NCI-H2196 (cell line): ENCODE results near the gene IFI27L2.
A peak's percentile ranks its signal among the peaks of the same experiment; 100 is the strongest.

Experiments
- DNase-seq: peaks from one replicate; lab custom pipeline; 2025; ENCODE audit not compliant: unreplicated experiment; lab: John Stamatoyannopoulos, UW

Gene IFI27L2

DNA sequence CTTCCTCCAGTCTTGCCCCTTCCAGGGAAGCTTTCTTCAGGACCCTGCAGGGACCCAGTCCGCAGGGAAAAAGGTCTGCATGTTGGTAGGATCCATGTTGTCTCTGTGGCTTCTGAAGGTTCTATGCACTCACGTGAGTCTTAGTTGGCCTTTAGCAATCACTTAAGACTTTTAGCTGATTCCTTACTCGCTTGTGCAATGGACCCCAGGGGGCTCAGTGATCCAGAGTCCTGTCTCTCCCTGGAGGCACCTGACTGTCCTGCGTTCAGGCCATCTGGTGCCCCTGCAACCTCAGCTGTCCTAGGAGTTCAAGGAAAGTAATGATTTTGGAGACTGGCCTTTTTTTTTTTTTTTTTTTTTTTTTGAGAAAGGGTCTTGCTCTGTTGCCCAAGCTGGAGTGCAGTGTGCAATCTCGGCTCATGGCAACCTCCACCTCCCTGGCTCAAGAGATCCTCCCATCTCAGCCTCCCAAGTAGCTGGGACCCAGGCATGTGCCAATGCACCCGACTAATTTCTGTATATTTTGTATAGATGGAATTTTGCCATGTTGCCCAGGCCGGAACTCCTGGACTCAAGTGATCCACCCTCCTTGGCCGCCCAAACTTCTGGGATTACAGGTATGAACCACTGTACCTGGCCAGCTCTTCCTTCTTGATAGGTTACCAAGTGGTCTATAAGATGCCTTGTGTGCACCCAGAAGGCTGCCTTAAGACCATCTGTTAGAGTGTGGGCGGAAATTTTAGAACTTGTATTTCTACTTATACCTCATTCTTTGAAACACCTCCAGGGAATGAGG is 4.6 kb downstream of the IFI27L2 start:
- no peak for DNase-seq

DNA sequence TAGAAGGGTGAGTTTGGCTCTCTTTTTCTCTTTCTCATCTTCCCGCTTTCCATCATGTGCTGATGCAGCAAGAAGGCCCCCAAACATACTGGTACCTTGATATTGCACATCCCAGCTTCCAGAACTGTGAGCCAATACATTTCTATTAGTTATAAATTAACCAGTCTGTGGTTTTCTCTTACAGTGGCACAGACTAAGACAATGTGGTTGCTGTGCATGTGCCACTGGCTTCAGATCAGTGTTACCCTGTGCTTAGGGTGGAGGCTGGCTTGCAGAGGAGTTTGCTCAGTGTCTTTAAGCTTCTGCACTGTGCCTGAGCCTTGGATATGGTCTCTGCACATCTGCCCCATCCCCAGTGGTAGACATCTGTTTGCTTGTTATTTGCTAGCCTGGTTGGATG is 5.5 kb downstream of the IFI27L2 start:
- no peak for DNase-seq

DNA sequence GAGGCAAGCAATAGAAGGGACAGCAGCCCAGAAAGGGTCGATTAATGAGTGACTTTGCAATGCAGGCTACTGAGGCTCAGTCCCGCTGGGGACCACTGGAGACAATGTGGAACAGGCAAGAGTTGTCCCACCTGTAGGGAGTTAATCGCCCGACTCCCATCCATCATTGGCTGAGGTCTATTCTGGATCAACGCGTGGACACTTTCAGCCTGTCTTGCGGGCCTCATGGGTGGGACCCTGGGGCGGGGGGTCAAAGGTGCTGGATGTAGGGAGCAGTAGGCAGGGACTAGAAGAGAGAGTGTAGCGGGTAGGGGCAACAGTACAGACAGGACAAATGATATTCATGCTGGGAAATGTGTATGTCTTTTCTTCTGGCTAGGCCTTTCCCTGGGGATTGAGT is 6.1 kb downstream of the IFI27L2 start:
- DNase-seq = no peak

DNA sequence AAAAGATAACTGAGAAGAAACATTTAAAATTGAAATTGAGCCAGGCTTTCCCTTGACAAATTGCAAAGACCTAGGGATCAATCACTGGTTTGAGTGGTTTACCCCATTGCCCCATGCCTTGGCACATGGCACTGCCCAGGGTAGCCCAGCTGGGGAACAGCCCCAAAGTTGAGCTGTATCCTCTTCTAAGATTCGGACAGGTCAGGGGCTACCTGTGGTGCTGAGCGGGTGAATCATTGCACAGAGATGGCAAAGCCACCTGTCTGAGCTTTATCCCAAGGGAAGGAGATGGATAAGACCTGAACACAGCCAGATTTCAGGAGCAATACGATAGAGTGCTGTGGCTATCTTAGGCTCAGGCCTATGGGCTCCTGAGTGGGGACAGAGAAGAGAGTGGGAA is 7.0 kb downstream of the IFI27L2 start:
- no peak for DNase-seq

DNA sequence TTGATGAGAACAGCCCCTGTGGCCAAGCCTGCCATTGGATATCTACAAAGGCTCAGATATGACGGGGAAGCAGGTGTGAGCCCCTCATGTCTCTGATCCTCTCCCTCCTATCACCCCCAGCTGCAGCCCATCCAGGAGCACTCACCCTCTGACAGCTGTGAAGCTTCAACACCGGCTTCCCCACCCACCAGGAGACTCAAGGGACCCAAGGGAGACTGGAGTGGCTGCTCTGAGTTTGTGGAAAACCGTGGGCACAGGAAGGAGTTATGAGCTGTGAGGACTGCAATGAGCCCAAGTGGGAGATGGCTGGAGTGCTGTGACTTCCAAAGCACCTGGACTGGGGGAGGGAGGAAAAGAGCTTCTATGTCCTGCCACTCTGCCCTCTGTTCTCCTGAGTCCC is 7.9 kb downstream of the IFI27L2 start:
- DNase-seq = no peak

DNA sequence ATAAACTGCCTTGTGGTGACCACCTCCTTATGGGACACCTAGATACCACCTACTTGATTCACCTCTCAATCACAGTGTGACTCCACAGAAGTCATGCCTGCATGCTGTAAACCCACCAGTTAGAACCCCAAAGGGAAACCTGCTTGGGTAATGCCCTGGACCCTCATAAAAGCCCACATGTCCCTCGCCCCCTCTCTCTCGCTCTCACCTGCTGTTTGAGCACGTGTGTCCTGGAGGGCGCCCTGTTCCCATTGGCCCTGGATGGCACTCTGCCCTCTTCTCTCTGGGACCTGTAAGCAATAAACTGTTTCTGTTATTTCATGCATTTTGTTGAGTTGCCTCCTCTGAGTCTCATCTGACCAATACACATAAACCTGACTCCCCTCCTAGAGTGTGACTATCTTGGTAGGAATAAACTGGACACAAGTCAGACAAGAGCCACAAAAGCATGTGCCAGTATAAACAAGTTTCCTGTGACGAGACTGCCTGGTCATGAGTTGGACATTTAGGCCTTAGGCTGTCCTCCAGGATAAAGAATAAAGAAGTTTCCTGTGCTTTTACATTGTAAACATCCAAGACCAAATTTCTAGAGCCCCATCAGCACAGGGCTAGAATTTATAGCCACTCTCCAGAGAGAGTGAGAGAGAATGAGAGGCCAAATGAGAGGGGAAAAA is 8.6 kb downstream of the IFI27L2 start:
- no peak for DNase-seq

DNA sequence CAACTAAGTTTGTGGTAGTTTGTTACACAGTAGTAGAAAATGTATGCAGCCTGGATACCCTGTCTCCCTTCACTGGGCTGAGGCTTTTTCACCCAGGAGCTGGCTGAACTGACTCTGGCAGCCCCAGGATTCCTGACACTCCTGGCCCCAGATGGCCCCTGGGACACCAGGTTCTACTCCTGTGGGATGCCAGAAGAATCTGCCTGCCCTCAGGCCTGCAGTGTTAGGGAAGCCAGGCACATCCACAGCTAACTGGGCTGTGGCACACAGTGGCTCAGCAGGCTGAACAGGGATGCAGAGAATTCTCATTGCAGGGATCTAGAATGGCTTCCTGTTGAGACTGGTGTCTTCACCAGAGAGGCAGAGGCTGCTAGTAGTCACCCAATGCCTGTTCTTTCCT is 10.3 kb downstream of the IFI27L2 start:
- no peak for DNase-seq

DNA sequence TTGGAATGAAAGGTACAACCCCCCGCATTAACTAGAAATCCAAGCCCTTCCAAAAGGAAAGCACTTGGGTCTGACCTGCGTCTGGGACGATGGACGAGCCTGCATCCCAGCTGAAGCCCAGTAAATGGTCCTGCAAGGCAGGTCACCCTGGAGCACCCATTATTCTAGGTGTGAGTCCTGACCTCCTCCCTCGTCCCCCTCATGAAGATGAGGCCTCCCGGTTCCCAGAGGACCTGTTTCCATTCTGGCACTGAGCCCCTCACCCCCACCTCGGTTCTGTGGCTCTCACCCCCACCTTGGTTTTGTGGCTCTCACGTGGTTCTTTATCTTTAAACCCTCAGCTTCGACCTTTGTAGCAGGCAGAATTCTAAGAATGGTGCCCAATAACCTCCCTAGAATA is 11.5 kb downstream of the IFI27L2 start:
- no peak for DNase-seq

DNA sequence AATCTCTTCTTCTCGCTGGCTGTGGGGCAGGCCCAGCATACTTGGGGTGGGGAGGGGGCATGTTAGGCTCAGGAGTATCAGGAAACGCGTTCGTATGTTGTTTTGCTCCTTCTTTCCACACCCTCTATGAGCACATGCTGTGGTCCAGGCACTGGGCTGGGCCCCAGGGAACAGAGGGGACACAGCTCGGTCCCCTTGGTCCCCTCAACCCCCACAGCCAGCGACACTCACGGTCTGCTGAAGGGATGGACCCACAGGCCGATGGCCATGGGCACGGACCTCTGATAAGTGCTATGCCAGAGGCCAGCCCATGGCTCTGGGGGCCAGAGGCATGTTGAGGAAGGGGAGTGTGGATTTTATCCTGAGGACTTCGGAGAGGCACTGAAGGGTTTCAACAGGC is 12.7 kb downstream of the IFI27L2 start:
- DNase-seq = no peak

DNA sequence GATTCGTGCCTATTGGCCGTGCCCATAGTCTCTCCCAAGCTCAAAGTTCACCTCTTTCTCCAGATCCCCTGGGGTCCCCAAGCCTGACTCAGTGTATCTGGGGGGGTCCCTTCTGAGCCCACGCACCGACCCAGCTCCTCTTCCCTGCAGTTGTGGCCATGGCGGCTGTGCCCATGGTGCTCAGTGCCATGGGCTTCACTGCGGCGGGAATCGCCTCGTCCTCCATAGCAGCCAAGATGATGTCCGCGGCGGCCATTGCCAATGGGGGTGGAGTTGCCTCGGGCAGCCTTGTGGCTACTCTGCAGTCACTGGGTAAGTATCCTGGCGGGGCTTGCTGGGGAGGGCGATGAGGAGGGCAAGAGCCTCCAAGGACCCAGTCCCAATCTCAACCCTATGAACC is 13.8 kb downstream of the IFI27L2 start:
- DNase-seq = no peak

DNA sequence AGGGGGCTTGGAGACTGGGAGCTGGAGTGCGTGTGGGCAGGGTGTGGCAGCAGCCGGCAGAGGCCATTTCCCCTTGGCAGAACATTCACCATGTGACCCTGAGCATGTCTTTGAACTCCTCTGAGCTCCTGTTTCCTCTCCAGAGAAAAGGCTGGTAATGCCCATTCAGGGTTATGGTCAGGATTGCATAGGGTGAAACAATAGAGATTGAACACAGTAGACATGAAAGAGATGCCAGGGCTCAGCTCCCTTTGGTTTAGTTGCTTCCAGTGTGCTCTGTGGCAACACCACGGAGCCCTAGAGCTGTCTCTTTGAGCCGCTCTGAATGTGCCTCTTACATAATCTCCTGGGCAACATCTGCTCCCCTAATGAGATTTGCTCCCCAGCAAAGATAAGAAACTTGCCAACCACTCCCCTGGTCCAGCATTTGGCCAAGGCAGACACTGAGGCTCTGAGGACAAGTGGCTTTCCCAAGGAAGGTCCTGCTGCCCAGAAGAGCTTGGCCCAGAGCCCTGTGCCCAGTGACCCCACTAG is 14.3 kb downstream of the IFI27L2 start:
- DNase-seq = no peak

DNA sequence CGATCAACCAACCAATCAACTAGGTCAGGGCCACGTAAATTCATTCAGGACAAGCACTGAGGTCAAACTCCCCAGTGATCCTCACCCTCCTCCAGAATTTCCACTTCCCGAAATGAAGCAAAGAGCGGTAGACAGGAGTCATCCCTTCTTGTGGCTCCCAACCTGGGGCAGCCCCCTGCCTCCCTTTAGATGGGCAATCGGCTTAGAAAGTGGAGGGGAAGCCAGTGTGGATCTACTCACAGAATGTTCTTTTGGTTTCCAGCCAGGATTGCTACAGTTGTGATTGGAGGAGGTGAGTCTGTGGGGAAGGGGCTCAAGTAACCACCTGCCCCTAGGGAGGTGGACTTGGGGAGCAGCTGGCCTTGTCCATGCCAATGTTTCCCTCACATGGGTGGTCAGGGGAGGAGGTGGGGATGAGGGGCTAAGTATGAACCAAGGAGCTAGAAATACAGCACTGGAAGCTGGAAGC is 14.8 kb downstream of the IFI27L2 start:
- DNase-seq = no peak

DNA sequence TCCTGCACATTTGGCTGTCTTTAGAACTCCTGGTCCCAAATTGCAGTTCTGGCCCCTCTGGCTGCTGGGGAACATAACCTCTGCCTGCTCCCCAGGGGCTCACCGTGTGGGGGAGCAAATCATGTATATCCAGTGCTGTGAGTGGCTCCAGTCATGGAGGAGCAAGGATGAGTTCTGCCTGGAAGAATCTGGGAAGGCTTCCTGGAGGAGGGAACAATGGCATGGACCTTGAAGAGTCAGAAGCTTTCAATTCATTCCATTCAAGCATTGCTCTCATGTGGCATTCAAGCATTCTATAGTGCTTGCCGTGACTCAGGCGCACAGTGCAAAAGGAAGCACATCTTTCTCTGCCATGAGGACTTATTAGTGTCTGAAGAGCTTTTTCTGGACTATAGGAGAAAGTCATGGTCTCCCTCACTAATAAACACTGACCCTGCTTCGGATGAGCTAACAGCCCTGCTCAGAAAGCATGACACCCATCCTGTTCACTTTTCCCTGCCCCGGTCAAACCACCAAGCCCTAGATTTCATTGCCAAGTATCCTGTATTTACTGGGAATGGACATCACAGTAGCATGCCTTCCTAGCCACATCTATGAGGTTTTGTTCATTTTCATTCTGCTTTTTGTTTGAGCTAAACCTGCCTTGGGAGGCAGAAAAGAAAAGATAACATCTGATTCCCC is 15.4 kb downstream of the IFI27L2 start:
- DNase-seq = no peak

DNA sequence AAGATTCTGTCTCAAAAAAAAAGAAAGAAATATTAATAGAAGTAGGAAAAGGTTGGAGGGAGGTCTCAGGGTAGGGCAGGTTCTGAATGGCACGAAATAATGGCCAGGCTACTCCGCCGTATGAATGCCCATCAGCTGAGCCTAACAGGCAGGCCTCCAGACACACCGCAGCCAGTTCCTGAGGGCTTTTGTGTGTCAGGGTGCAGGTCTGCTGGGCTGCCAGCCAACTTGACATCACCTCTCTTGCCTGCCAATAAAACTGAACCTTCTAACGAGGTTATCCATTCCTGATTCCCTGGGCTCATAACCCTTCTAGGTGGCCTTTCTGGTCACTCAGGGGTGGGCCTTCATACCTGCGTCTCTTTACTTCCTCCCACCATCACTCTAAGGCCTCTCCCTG is 15.9 kb downstream of the IFI27L2 start:
- peak; percentile 8 for DNase-seq

DNA sequence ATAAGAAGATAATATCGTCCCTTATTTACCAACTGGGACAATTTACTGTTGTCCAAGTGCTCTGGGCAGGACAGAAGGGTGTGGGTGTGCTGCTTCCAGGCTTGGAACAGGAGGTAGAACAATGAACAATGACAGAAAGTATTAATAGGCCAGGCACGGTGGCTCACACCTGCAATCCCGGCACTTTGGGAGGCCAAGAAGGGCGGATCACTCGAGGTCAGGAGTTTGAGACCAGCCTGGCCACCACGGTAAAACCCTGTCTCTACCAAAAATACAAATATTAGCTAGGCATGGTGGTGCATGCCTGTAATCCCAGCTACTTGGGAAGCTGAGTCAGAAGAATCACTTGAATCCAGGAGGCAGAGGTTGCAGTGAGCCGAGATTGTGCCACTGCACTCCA is 16.3 kb downstream of the IFI27L2 start:
- no peak for DNase-seq

DNA sequence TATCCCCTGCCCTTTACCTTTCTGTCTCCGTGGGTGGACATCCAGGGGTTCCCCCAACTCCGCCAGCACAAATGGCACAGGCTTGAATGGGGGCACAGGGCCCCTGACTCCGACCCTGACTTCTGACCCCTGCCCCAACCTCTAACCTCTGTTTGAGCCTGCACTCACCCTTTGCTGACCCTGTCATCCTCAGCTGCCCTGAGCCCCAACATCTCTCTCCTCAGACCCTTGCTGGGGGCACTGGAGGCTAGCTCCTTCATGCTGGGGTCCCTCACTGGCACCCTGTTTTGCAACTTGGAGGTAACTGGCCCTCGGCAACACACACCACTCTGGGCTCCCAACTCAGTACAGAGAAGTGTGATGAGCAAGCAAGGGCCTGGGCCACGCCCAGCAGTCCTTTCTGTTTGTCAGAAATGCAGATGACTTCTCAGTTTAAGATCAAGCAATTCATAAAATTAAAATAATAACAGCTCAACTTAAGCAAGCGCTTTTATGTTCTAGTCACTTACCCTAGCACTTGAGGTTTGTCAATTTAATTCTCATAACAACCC is 16.8 kb downstream of the IFI27L2 start:
- no peak for DNase-seq

DNA sequence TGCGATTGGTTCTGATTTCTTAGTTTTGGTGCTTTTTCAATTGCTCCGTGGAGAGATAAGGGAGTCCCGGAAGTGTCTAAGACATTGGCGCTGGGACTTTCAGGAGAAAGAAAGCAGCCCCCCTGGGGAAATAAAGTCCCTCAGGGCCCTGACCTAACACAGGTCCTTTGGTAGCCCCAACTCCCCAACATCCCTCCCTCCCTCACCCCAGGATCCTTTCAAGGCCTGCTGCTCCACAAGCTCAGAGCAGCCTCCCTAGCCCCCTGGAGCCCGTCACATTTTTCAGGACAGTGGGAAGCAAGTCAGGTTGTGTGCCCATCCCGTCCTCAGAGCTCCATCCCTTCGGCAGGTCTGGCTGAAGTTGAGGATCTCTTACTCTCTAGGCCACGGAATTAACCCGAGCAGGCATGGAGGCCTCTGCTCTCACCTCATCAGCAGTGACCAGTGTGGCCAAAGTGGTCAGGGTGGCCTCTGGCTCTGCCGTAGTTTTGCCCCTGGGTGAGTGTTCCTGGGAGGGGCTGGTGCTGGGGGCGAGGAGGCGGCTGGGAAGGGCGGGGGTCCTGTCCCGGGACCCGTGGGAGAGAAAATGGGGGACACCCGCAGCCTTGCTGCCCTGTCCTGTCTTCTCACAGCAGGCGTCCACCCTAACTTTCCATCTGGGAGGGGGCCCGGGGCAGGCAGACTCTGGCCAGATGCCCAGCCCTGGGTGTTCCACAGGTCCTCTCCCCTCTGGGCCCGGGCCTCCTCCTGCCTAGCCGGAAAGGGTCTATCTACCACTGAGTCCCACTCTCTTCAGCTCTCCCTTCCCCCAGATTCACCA is 17.9 kb downstream of the IFI27L2 start:
- DNase-seq = no peak

DNA sequence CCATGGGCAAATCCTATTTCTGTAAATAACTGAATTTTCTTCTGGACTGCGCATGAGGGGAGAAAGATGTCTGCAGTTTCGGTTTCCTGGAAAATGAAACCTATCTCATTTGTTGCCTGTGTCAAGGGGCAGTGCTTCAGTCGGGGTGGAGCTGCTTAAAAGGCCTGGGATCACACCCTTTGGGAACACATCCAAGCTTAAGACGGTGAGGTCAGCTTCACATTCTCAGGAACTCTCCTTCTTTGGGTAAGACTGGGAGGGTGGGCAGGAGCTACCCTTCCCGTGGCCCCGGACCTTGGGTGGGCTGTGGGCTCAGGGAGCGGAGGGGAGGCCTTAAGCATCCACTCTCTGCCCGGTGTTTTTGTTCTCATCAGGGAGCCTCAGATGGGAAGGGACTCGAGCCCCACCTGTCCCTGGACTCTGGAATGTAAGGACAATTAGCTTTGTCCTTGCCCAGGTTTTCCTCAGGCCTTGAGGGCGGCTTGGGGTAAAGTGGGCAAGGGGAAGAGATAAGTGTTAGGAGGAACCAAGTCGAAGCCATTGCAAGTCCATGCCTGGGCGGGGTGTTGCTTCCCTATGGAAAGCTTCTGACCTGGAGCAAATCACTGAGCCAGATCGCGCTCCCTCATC is 18.7 kb downstream of the IFI27L2 start, which contains the start of gene IFI27:
TSS of gene IFI27 (plus strand) at position 185 of the 630 bp plus-strand sequence.
- peak; percentile 0 for DNase-seq

DNA sequence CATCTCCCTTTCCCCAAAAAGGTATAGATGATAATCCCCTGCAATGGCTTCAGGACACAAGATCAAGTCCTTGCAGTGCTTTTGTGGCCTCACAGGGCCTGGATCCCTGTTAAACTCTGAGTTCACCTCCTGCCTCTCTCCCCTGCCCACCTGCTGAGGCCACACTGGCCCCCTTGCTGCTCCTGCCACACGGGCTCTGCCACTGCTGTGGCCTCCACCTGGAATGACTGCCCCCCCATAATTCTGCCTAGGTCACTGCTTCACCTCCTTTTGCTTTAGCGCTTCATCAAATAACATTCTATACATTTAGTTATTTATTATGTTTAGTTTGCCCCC is 19.5 kb downstream of the IFI27L2 start:
- no peak for DNase-seq

DNA sequence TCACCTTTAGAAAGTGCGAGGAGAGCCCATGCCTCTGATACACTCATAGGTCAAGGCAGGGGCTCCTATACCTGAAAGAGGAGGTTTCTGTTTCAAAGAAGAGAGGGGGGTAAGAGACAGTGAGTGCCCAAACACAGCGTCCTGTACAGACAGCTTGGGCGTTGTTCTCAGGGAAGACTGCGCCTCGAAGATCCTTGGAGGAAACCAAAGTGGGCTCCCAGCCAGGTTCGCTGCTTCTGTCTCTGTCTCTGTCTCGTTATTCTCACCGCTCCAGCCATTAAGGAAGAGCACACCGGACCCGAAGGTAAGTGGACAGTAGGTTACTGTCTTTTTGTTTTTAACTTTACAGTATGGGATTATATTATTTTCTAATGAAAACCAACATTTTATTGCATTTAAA is 24.7 kb downstream of the IFI27L2 start:
- no peak for DNase-seq
